NCI-H2081 treated with DMSO at 0.1 percent for 48 hours (cell line): ENCODE results near the gene UBE3C.

Experiments
- DNase-seq: peaks from one replicate; lab custom pipeline; 2025; lab: John Stamatoyannopoulos, UW

Gene UBE3C

DNA sequence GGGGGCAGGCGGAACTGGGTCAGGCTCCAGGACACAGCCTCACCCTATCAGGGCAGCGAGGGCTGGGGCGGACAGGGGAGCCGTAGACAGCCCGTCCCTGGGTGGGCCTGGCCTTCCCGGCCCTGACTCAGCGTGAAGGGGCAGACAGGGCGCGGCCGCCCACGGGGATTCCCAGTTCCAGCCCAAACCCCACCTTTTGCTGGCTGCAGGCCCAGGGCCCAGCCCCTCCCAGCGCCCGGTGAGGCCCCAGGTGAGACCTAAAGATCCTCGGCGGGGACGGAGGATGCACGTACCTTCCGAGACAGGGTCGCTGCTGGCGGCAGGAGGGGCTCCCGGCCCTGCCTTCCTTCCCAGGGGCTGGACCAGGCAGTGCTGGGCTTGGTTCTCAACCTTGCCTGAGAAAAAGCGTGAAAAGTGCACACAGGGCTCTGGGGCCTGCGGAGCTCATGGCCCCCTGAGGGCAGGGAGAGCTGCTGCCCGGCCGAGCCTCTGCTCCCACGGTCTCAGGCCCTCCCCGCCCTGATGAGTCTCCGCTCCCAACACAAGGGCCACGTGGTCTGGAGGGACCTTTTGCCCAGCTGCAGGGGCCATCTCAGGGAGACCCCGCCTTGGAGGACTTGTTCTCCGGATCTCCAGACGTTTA, 154.2 kb downstream of the UBE3C start:
- no peak for DNase-seq

DNA sequence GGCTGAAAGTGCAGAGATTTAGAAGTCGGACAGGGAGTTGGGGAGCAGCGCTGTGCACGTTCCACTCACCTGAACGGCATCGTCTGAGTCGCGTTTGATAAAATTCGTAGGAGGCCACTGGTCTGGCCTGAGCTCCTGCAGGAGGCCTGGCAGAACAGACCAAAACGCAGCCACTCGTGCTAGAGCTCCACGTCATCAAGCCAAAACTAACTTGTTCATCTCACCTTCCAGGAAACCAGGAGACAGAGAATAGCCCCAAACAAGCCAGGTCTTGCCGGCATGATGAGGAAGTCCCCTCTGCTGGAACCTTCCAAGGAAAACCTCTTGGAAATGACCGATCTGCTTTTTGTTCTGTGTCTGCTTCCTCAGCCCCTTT, 154.7 kb downstream of the UBE3C start:
- DNase-seq, result no peak

DNA sequence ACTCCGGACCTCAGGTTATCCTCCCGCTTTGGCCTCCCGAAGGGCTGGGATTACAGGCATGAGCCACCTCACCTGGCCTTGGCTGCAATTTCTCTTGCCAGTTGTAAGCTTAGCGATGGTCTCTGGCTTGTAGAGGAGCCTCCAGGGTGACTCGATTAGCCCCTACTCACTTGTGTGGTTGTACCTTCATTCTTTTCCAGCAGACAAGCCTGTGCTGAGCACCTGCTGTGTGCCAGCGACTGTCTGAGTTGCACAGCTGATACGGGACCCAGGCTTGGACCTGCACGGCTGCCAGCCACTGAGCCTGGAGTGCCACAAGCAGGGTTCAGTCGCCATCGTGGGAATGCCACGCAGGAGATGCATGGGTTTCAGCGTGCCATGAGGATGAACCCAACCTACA, 156.0 kb downstream of the UBE3C start:
- DNase-seq, result no peak

DNA sequence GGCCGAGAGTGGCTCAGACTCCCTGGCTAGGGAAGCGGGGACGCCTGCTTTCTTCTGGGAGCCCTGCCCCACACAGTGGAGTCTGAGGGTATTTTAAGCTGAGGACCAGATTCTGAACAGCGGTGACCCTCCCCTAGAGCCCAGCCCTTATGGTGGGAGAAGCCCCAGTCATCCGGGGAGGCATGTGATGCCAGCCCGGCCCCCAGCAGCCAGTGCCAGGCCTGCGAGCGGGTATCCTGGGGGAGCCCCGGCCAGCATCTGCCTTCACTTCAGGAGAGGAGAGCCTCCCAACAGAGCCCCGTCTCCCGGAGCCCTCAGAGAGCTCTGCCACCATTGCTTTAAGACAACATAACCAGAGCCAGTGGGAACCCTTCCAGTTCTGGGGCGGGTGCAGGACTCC, 156.6 kb downstream of the UBE3C start:
- DNase-seq, result no peak

DNA sequence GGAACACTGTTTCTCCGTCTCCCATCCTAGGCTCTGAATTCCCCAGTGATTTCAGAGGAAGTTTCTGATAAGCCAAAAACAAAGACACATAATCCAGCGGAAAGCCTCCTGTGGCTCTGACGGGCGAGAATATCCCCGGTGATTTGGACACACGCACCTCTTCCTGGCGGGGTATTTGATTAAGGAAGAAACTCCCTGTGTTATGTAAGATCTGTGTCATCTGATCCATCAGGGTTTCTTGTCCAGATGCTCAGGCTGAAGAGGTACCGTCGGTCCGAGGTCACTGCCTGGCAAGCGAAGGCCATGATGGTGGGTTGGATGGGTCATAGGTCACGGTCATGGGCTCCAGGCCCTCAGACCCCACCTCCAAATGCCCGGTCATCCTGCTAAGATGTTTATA, 158.5 kb downstream of the UBE3C start:
- DNase-seq, result no peak

DNA sequence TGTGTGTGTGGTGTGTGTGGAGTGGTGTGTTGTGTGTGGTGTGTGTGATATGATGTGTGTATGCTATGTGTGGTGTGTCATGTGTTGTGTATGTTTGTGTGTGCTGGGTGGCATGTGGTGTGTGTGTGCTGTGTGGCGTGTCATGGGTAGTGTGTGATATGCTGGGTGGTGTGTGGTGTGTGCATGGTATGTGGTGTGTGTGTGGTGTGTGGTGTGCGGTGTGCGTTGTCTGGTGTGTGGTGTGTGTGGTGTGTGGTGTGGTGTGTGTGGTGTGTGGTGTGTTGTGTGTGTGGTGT, 160.5 kb downstream of the UBE3C start:
- no peak for DNase-seq

DNA sequence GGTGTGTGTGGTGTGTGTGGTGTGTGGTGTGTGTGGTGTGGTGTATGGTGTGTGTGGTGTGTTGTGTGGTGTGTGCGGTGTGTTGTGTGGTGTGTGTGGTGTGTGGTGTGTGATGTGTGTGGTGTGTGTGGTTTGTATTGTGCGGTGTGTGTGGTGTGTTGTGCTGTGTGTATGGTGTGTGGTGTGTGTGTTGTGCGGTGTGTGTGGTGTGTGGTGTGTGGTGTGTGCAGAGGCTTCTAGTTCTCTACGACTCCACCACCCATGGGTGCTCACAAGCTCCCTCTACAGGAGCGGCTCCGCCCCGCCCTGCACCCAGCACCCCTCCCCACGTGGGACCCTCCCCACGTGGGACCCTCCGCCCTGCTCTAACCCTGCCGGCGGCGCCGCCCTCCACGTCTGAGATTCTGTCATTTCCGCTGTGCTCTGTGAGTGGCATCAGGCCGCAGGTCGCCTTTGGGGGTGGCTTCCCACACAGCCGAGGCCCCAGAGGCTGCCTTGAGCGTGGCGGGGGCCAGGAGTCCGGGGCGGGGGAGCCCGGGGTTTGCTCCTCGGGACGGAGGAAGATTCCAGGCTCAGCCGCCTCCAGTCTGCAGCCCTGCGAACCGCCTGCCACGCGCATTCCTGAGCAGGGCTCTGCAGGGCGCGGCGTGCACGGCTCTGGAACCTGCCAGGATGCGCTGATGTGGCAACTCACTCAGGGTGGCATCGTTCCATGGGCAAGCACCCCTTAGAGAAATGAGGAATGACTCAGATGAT, 161.1 kb downstream of the UBE3C start:
- DNase-seq, result no peak

DNA sequence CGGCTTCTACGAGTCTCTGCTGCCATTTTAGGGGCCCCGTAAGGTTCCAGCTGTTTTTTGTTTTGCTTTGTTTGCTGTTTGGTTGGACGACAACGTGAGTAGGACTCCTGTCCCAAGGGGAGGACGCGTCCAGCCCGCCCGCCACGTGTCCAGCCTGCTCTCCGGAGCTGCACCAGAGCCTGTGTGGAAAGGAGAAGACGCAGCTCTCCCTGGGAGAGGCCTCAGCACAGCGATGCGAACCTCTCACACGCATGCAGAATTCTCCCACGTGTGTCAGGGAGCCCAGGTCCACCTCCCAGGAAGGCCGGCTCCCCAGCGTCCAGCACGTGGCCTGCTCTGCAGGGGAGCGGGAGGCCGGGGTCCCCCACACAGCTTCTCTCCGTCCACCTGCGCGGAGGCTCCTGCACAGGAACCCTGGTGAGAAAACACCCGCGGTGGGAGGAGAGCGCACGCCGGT, 161.7 kb downstream of the UBE3C start:
- DNase-seq, result no peak

DNA sequence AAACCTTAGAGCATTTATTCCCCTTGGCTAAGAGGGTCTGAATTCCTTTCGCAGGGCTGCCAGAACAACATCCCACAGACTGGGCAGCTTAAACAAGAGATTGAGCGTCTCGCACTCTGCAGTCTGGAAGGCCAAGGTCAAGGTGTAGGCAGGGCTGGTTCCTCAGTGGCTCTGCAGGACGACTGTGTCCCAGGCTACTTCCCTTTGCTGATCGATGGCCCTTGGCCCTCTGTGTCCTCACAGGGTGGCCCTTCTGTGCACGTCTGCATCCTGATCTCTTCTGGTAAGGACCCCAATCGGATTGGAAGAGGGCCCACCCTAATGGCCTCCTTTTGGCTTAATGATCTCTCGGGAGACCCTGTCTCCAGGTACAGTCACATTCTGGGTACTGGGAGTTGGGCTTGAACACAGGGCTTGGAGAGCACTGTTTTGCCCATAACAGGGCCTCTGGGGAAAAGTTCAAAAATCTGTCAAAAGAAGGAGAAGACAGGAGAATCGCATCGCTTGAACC, 162.9 kb downstream of the UBE3C start:
- DNase-seq, result no peak

DNA sequence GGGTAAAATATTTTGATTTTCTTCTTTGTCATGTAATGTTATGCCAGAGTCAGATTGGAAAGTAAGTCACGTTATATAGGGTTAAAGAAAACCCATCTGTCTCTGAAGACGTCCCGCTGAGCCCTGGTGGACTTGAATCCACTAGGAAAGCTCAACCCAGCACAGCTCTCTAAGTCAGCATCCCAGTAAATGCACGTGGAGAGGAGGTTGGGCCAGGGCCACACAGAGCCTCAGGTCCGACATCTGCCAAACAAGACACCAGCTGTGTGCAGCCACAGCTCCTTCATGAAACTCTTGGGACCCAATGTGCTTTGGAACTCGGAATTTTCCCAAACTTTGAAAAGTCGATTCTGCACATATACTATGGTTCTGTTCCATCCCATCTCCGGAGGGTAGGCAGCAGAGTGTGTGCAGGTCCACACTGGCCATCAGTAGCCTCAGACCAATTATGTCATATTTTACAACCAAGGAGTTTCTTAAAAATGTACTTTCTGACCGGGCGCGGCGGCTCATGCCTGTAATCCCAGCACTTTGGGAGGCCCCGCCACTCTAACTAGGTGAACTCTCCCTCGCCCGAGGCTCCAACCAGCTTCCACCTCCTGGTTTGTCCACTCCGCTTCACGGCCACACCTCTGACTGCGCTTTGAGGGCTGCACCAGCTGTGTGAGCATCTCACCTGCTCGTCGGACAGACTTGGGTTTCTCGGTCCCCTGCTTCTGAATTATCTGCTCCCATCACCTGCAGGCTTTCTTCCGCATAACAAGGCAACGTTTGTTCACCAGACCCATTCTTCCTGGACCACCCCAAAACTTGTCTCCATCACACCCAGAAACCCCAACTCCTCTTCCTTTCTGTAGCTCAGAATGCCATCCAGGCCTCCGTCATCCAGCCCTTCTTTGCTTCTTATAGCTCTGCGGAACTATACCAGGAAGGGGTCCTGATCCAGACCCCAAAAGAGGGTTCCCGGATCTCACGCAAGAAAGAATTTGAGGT, 168.4 kb downstream of the UBE3C start:
- DNase-seq, result no peak

DNA sequence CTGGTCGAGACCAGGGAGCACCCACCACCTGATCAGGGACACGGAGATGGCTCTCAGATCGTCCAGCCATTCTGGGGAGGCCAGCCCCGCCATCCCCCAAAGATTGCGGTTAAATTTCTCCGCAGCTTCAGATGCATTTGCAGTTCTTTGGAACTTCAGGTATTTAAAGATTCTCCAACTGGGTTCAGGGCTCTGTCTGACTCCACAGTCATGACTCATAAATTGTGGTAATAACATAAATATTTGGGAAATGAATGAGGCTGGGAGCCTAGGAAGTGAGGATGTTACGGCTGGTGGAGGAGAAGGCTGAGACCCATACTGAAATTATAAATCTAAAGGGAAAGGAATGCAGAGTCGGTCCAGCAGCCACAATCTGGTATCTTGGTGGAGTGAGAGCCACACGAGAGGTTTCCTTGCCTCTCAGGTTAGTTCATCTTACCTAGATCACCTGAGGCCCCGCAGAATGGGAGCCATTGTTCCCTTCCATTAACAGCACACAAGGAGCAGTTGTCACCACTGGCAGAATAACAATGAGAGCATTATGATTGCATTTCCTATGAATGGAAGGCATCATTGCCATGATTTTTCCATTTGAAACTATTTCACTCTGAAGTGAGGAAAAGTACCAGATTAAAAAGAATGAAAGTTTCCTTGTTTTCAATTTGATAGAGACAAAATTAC, 171.4 kb downstream of the UBE3C start:
- DNase-seq, result no peak

DNA sequence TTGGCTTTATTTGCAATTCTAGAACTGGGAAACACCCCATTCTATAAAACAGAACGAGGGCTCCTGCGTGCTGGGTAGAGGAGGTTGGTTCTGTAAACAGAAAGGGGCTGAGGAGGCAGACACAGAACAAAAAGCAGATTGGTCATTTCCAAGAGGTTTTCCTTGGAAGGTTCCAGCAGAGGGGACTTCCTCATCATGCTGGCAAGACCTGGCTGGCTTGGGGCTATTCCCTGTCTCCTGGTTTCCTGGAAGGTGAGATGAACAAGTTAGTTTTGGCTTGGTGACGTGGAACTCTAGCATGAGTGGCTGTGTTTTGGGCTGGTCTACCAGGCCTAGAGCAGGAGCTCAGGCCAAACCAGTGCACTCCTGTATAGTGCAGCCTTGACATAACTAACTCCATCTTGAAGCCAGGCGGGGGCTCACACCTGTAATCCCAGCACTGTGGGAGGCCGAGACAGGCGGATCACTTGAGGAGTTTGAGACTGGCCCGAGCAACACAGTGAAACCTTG, 172.0 kb downstream of the UBE3C start:
- no peak for DNase-seq

DNA sequence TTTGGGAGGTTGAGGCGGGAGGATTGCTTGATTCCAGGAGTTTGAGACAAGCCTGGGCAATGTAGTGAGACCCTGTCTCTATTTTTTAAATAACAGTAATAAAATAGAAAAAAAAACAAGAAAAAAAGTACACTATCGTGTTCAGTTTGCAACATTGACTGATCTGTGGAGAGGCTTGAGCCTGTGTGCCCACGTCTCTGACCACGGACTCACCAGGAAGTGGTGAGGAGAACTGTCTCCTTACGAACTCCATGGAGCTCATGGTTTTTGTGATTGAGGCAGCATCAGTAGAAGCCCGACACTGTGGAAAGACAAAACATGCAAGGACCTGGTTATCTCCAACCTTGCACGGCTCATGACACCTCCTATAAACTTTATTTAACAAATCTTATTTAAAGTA, 174.2 kb downstream of the UBE3C start:
- DNase-seq, result no peak

DNA sequence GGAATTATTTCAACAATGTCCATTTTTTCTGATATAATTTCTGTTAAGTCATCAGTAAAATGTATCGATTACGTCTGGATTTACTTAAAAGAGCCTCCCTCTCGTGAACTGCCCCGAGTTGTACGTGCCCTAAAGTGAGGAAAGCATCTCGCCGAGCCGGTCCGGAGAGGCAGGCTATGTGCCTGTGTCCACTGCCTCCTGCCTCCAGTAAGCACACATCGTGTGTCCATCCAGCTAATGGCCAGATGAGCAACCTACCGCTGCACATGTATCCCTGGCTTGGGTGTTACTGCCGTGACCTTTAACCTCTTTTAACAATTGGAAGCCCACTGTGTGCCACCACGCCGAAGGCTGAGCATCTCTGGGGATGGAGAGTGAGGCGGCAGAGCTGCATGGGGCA, 174.9 kb downstream of the UBE3C start:
- DNase-seq, result no peak

DNA sequence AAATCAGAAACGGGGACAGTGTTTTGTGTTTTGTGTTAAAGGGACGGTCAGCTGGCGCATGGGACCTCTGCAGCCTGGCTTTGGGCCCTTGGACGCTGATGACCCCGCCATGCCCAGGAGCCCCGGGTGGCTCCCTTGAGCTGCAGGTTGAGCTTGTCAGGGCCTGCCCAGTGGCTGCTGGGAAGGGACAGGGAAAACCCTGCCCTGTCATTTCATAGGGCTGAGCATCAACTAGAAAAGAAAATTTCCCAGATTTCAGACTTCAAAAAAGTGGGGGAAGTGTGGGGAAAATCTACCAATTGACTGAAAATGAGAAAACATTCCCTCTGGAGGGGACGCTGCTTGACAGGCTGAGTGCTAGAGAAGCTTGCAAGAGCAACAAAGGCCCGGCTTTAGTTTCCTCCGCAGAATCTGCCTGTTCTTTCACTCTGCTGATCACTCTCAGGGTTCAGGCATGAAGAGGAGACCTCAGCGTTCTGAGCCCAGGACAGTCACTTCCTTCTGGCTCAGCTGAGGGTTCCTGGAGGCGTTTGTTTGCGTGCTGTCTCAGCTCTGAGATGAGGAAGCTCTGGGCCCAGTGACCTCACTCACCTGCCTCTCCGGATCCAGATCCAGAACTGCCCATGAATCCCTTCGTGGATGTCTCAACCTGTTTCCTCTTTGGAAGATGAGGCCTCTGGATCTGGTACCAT, 179.4 kb downstream of the UBE3C start:
- DNase-seq, result no peak
